ENCODE data around the gene PDCD4. TPM values are rescaled to one million over a fixed set of nuclear protein-coding genes. Genes with fewer than 3 reads are reported as not detected.

PDCD4 gene
- total and polyA plus RNA-seq, 2 of the 8 experiments (the other 6 are each of a cell fraction or from before 2014, with no cell fraction given): 3.3 to 26.8 TPM

- H2BK12ac ChIP-seq (ENCODE audit: low read depth, low read length): no peak overlapping the region
- FAIRE-seq (no peak), DNase-seq (ENCODE audit: low read depth in 1 of 2, low spot score in 2 of 2) (no peak)
- no peak overlapping the region for H2AK5ac ChIP-seq (ENCODE audit: low read depth, low read length)
- WGBS, 2 experiments (ENCODE audit: extremely low coverage in 1 of 2, insufficient coverage in 1 of 2, insufficient read length in 1 of 2, insufficient replicate concordance in 2 of 2, low coverage in 1 of 2, low lambda C conversion rate in 2 of 2, missing lambda C conversion rate in 1 of 2): 92% methylated on average over 8 of the region's 8 CpGs; no CpG with 5 or more reads in 1 of the 2 experiments
- H3K23me2 ChIP-seq (ENCODE audit: low read depth, low read length): no peaks in the 10 kb centered on the region
- no peak overlapping the region for H3K9ac ChIP-seq (replicated peaks in 1 of 4; ENCODE audit: extremely low read depth in 1 of 4, low read depth in 3 of 4, low read length in 3 of 4)
- H4K91ac ChIP-seq (replicated peaks; ENCODE audit: insufficient read length, low read length): no peak overlapping the region
- H3K4ac ChIP-seq (replicated peaks; ENCODE audit: insufficient read length, low read depth, low read length): no peak overlapping the region
- no peak overlapping the region for H3K23ac ChIP-seq (ENCODE audit: insufficient read length)
- no peak overlapping the region for H2BK120ac ChIP-seq (replicated peaks; ENCODE audit: low read depth, low read length)
- H2BK20ac ChIP-seq (ENCODE audit: low read length): no peak overlapping the region
- ChIA-PET POLR2A (ENCODE audit: partially characterized antibody) (interaction anchor here (1.1 kb wide), 1 partner anchor 44 kb away, joined by 3 read pairs; no protein-coding TSS in a partner anchor), CTCF (ENCODE audit: partially characterized antibody) (interaction anchor here (1.1 to 1.5 kb wide), 3 partner anchors 9 to 24 kb away, joined by 3 to 11 read pairs (median 4); no protein-coding TSS in a partner anchor)
- no peak overlapping the region for H3K4me2 ChIP-seq (ENCODE audit: insufficient read depth in 1 of 2, low read depth in 2 of 2, low read length in 2 of 2)
- H3K14ac ChIP-seq (ENCODE audit: insufficient read length): no peak overlapping the region
- no peak overlapping the region for H4K8ac ChIP-seq (ENCODE audit: extremely low read depth, insufficient read depth, low read length)
- no peak overlapping the region for H3K27ac ChIP-seq (ENCODE audit: low read depth, low read length)
- H2BK5ac ChIP-seq (ENCODE audit: low read depth, low read length): no peak overlapping the region
- peak overlapping the region; percentile 24; the same call in 1 of the 2 replicates for H2AFZ ChIP-seq (ENCODE audit: low read length)
- H3K56ac ChIP-seq (replicated peaks; ENCODE audit: insufficient read length, low read depth, low read length): no peak overlapping the region
- H3K36me3 ChIP-seq (ENCODE audit: control insufficient read depth in 2 of 4, insufficient read depth in 4 of 4, low read length in 3 of 4): no peaks in the 10 kb centered on the region
- H3K4me1 ChIP-seq (replicated peaks in 1 of 4; ENCODE audit: control insufficient read depth in 3 of 4, insufficient read depth in 4 of 4, low read length in 3 of 4): peaks cover 1 to 6% (median 4%) of the 10 kb centered on the region in 4 experiments; a peak in 6 of 7 replicates
- no peaks in the 10 kb centered on the region for H3K27me3 ChIP-seq (replicated peaks in 1 of 4; ENCODE audit: control insufficient read depth in 3 of 4, extremely low read depth in 1 of 4, insufficient read depth in 3 of 4, low read length in 3 of 4)
- no peak overlapping the region for H3K4me3 ChIP-seq (ENCODE audit: extremely low read depth in 1 of 4, insufficient read depth in 2 of 4, low read depth in 3 of 4, low read length in 4 of 4)
- H4K20me1 ChIP-seq (replicated peaks in 1 of 2; ENCODE audit: control insufficient read depth in 1 of 2, insufficient read depth in 2 of 2, low read length in 2 of 2): no peaks in the 10 kb centered on the region
- H3K9me3 ChIP-seq (ENCODE audit: insufficient read depth in 2 of 2, low read depth in 1 of 2, low read length in 1 of 2): no peaks in the 10 kb centered on the region
- no peaks in the 10 kb centered on the region for H3K79me2 ChIP-seq (ENCODE audit: control insufficient read depth in 1 of 2, insufficient read depth in 2 of 2, low read length in 2 of 2)
- H3K18ac ChIP-seq (ENCODE audit: extremely low read depth, low read length): no peak overlapping the region
- no peak overlapping the region for H4K5ac ChIP-seq (ENCODE audit: insufficient read length, low read depth, low read length)
- no peak overlapping the region for H2BK15ac ChIP-seq (ENCODE audit: low read length)
- H3K79me1 ChIP-seq (ENCODE audit: low read depth, low read length): no peaks in the 10 kb centered on the region
- TF ChIP-seq SIX5 (IDR thresholded peaks at IDR 0.05; ENCODE audit: low read depth, low read length) (no peak), TBP (IDR thresholded peaks at IDR 0.05; ENCODE audit: low read depth, low read length) (no peak), SP4 (IDR thresholded peaks at IDR 0.05; ENCODE audit: low read length) (no peak)
Measured at GRCh38 chr10:110827875-110828274, 43.9 kb upstream of the PDCD4 start.
